Endodermal cell (in vitro differentiated cells): ENCODE results near the gene NEAT1. TPM values are rescaled to one million over a fixed set of nuclear protein-coding genes. Genes with fewer than 3 reads are reported as not detected.

ENCODE experiments used
- DNase-seq: peaks from one replicate; pipeline ENCODE4 v3.0.0-alpha.2; 2017
- H3K27ac ChIP-seq: 2 replicates; pipeline ENCODE4 v1.5.1; 2013; ENCODE audit warnings: mild to moderate bottlenecking, low read depth, low read length, moderate library complexity
- H3K27me3 ChIP-seq: 2 replicates; pipeline ENCODE4 v1.6.1; 2013; ENCODE audit warnings: mild to moderate bottlenecking, low read length, moderate library complexity; ENCODE audit not compliant: insufficient read depth, control insufficient read depth, poor library complexity, severe bottlenecking
- H3K36me3 ChIP-seq: 2 replicates; pipeline ENCODE4 v1.7.0; 2013; ENCODE audit warnings: mild to moderate bottlenecking, low read length, moderate library complexity; ENCODE audit not compliant: control insufficient read depth, insufficient read depth
- H3K4me1 ChIP-seq: one replicate; pipeline ENCODE4 v1.7.0; 2013; ENCODE audit warnings: low read length; ENCODE audit not compliant: control insufficient read depth, insufficient read depth
- H3K4me3 ChIP-seq: 2 replicates; pipeline ENCODE4 v1.5.1; 2013; ENCODE audit warnings: mild to moderate bottlenecking, low read length, moderate library complexity
- H3K9ac ChIP-seq: 2 replicates; pipeline ENCODE4 v1.6.1; 2013; ENCODE audit warnings: mild to moderate bottlenecking, low read length, moderate library complexity; ENCODE audit not compliant: poor library complexity, severe bottlenecking; ENCODE audit errors: extremely low read depth
- H3K9me3 ChIP-seq: 2 replicates; pipeline ENCODE4 v1.6.1; 2013; ENCODE audit warnings: mild to moderate bottlenecking, low read length, moderate library complexity; ENCODE audit not compliant: control insufficient read depth
- H3K27ac Mint-ChIP-seq: 2 replicates; pipeline ENCODE4 v1.8.0; 2020; ENCODE audit warnings: mixed read lengths
- H3K27me3 Mint-ChIP-seq: 2 replicates; pipeline ENCODE4 v1.8.0; 2021; ENCODE audit warnings: mild to moderate bottlenecking, mixed read lengths; ENCODE audit not compliant: insufficient read depth
- H3K36me3 Mint-ChIP-seq: 2 replicates; pipeline ENCODE4 v1.8.0; 2020; ENCODE audit warnings: low read depth, mixed read lengths
- H3K4me1 Mint-ChIP-seq: 2 replicates; pipeline ENCODE4 v1.8.0; 2020; ENCODE audit warnings: mixed read lengths
- H3K4me3 Mint-ChIP-seq: 2 replicates; pipeline ENCODE4 v1.8.0; 2020; ENCODE audit warnings: mild to moderate bottlenecking, moderate library complexity, mixed read lengths
- H3K9me3 Mint-ChIP-seq: 2 replicates; pipeline ENCODE4 v1.8.0; 2020; ENCODE audit warnings: mild to moderate bottlenecking, mixed read lengths
- CTCF ChIP-seq: fragments of 200-600 bp; sonication (generic); conservative IDR thresholded peaks from 2 replicates; pipeline ENCODE4 v1.5.0; 2021; ENCODE audit warnings: antibody characterized with exemption, mild to moderate bottlenecking
- WGBS, 2 experiments: methylation state at CpG; one replicate each; pipeline versions ENCODE4 v1.1.5 to v1.1.7; 2013; ENCODE audit warnings: missing lambda C conversion rate in 2 of 2, mixed read lengths in 1 of 2; ENCODE audit not compliant: insufficient coverage in 1 of 2, insufficient read length in 1 of 2; 5-methylcytosine and 5-hydroxymethylcytosine counted together
- total RNA-seq, 2 donors: library from RNA; stranded (reverse); fragmentation: NEBNext Ultra II Directional in 1 of 2; extraction: Animal tissue kit (Norgen Biotek cat#: 25700) in 1 of 2; gene quantifications; 2 replicates in 1 of 2; 3 replicates in 1 of 2; pipeline ENCODE4 v1.2.1, GENCODE V29; 2021

Gene NEAT1
- total RNA-seq, 2 donors from 2014 or later, result 61.3 to 85.2 TPM

- TF ChIP-seq CTCF, result no peak
- WGBS, 2 experiments, result 91 to 98% methylated on average over 8 to 12 of the region's 12 CpGs
Measured at GRCh38 chr11:65403607-65404121, 18.9 kb upstream of the NEAT1 start.

GRCh38 chr11:65404210-65404609 lies 18.4 kb upstream of the NEAT1 start:
- TF ChIP-seq CTCF, result no peak
- Histone ChIP-seq H3K36me3 (peaks cover 25% of the 10 kb centered on the region), H3K4me1 (no peaks in the 10 kb centered on the region), H3K27me3 (no peaks in the 10 kb centered on the region), H3K9ac (no peak overlapping the region), H3K9me3 (no peaks in the 10 kb centered on the region), H3K4me3 (no peak overlapping the region), H3K27ac (no peak overlapping the region)
- H3K4me3 Mint-ChIP-seq, result no peak overlapping the region
- no peak overlapping the region for H3K27ac Mint-ChIP-seq
- H3K27me3 Mint-ChIP-seq, result no peaks in the 10 kb centered on the region
- DNase-seq, result no peak
- 93 to 96% methylated on average over 9 to 13 of the region's 13 CpGs for WGBS, 2 experiments
- no peaks in the 10 kb centered on the region for H3K9me3 Mint-ChIP-seq
- H3K36me3 Mint-ChIP-seq, result peaks cover 50% of the 10 kb centered on the region
- peaks cover 4% of the 10 kb centered on the region for H3K4me1 Mint-ChIP-seq

More at GRCh38 chr11:65403607-65404121, 18.9 kb upstream of the NEAT1 start:
- H3K27me3 Mint-ChIP-seq, result no peaks in the 10 kb centered on the region
- H3K27ac Mint-ChIP-seq, result no peak overlapping the region
- Histone ChIP-seq H3K27me3 (no peaks in the 10 kb centered on the region), H3K4me1 (no peaks in the 10 kb centered on the region), H3K9ac (no peak overlapping the region), H3K36me3 (peaks cover 20% of the 10 kb centered on the region), H3K9me3 (no peaks in the 10 kb centered on the region), H3K4me3 (no peak overlapping the region), H3K27ac (no peak overlapping the region)
- H3K36me3 Mint-ChIP-seq, result peaks cover 47% of the 10 kb centered on the region
- DNase-seq, result no peak
- no peak overlapping the region for H3K4me3 Mint-ChIP-seq
- H3K9me3 Mint-ChIP-seq, result no peaks in the 10 kb centered on the region
- peaks cover 4% of the 10 kb centered on the region for H3K4me1 Mint-ChIP-seq

GRCh38 chr11:65404638-65405339 lies 17.8 kb upstream of the NEAT1 start:
- Histone ChIP-seq H3K9ac (no peak overlapping the region), H3K27me3 (no peaks in the 10 kb centered on the region), H3K27ac (no peak overlapping the region), H3K9me3 (no peaks in the 10 kb centered on the region), H3K4me3 (no peak overlapping the region), H3K4me1 (no peaks in the 10 kb centered on the region), H3K36me3 (peaks cover 30% of the 10 kb centered on the region)
- Mint-ChIP-seq H3K4me3 (no peak overlapping the region), H3K27me3 (no peaks in the 10 kb centered on the region), H3K4me1 (peaks cover 4% of the 10 kb centered on the region), H3K27ac (no peak overlapping the region), H3K36me3 (peaks cover 51% of the 10 kb centered on the region), H3K9me3 (no peaks in the 10 kb centered on the region)
- DNase-seq, result no peak
- 96 to 99% methylated on average over 15 to 24 of the region's 24 CpGs for WGBS, 2 experiments
- TF ChIP-seq CTCF, result no peak
